GM18907 (cell line): ENCODE data around the gene RALGAPA1.
"Not testable (repeated sequence)": the region's sequence is repeated elsewhere in the genome, so short reads cannot be mapped to it uniquely, and the experiment has no call there.

Experiments
- ATAC-seq: cut with Tn5 transposase; IDR thresholded peaks from one replicate; pipeline ENCODE4 v1.9.1; 2021; ENCODE audit warnings: mild to moderate bottlenecking, moderate library complexity; ENCODE audit not compliant: unreplicated experiment

Gene RALGAPA1

GRCh38 chr14:35822501-35822900, 13.4 kb upstream of the RALGAPA1 start:
- no peak for ATAC-seq

GRCh38 chr14:35821564-35822411, 12.7 kb upstream of the RALGAPA1 start:
- ATAC-seq: no peak

- no peak for ATAC-seq
Measured at GRCh38 chr14:35819591-35820540, 10.8 kb upstream of the RALGAPA1 start.

GRCh38 chr14:35818346-35819115, 9.4 kb upstream of the RALGAPA1 start:
- ATAC-seq: no peak

GRCh38 chr14:35814371-35815005, 5.4 kb upstream of the RALGAPA1 start:
- peak; percentile 81 for ATAC-seq

GRCh38 chr14:35810963-35811362, 1.9 kb upstream of the RALGAPA1 start:
- ATAC-seq: no peak

GRCh38 chr14:35809597-35809996, 502 bp upstream of the RALGAPA1 start:
- ATAC-seq: no peak

- no peak for ATAC-seq
Measured at GRCh38 chr14:35808076-35808637, 938 bp downstream of the RALGAPA1 start.

GRCh38 chr14:35807131-35807961, 1.7 kb downstream of the RALGAPA1 start:
- no peak for ATAC-seq

- ATAC-seq: no peak
Measured at GRCh38 chr14:35806006-35806907, 2.8 kb downstream of the RALGAPA1 start.

GRCh38 chr14:35797796-35798195, 11.3 kb downstream of the RALGAPA1 start:
- no peak for ATAC-seq

- no peak for ATAC-seq
Measured at GRCh38 chr14:35789651-35790050, 19.4 kb downstream of the RALGAPA1 start.

GRCh38 chr14:35786856-35787255, 22.2 kb downstream of the RALGAPA1 start:
- no peak for ATAC-seq

- ATAC-seq: no peak
Measured at GRCh38 chr14:35783699-35784098, 25.4 kb downstream of the RALGAPA1 start.

GRCh38 chr14:35779368-35779767, 29.7 kb downstream of the RALGAPA1 start:
- no peak for ATAC-seq

GRCh38 chr14:35777550-35777949, 31.5 kb downstream of the RALGAPA1 start:
- not testable (repeated sequence) for ATAC-seq

- no peak for ATAC-seq
Measured at GRCh38 chr14:35776823-35777222, 32.3 kb downstream of the RALGAPA1 start.

GRCh38 chr14:35776085-35776484, 33.0 kb downstream of the RALGAPA1 start:
- ATAC-seq: not testable (repeated sequence)
